Sigmoid colon (tissue), 4 donors: Measurements from ENCODE around the gene PGAP1.

ENCODE experiments used
- CTCF ChIP-seq, 4 experiments: fragments of 450-650 bp in 3 of 4; fragments of 200-600 bp in 1 of 4; IDR thresholded peaks; one replicate each; pipeline ENCODE4 v1.5.1; 2016 to 2019; ENCODE audit warnings: antibody characterized with exemption in 4 of 4, mild to moderate bottlenecking in 3 of 4, moderate library complexity in 2 of 4
- EP300 ChIP-seq, 4 donors: sonication (generic); formaldehyde crosslinking; IDR thresholded peaks; one replicate each; pipeline ENCODE4 v1.6.1; 2017; ENCODE audit warnings: antibody characterized with exemption in 4 of 4
- POLR2A ChIP-seq, 2 donors: fragments of 450-650 bp; IDR thresholded peaks; one replicate each; pipeline ENCODE4 v1.6.1; 2016; ENCODE audit warnings: antibody characterized with exemption in 2 of 2, mild to moderate bottlenecking in 2 of 2, moderate library complexity in 2 of 2

- TF ChIP-seq EP300 (IDR thresholded peaks at IDR 0.05) (no peak), CTCF (IDR thresholded peaks at IDR 0.05) (no peak), POLR2A (IDR thresholded peaks at IDR 0.05) (no peak)
Measured at GRCh38 chr2:196957881-196958525, 31.5 kb upstream of the PGAP1 start.
